Hepatocyte (in vitro differentiated cells): Measurements from ENCODE around the gene TEC.

Experiments used
- CTCF ChIP-seq: fragments of 200-600 bp; sonication (generic); IDR thresholded peaks from 2 replicates; pipeline ENCODE4 v1.5.1; 2016; ENCODE audit warnings: antibody characterized with exemption, mild to moderate bottlenecking; ENCODE audit not compliant: poor library complexity
- EZH2 ChIP-seq: fragments of 200-600 bp; sonication (generic); IDR thresholded peaks from 2 replicates; pipeline ENCODE4 v1.6.1; 2016; ENCODE audit warnings: antibody characterized with exemption, mild to moderate bottlenecking, borderline replicate concordance
- EZH2phosphoT487 ChIP-seq: fragments of 200-600 bp; sonication (generic); IDR thresholded peaks from one replicate; pipeline ENCODE4 v1.6.1; 2018; ENCODE audit warnings: antibody characterized with exemption, mild to moderate bottlenecking, low read depth, moderate library complexity; ENCODE audit not compliant: unreplicated experiment, severe bottlenecking

- TF ChIP-seq CTCF: no peak
- no peak for TF ChIP-seq EZH2
- TF ChIP-seq EZH2phosphoT487: no peak
Measured at GRCh38 chr4:48227662-48228061, 42.0 kb downstream of the TEC start.
